ENCODE measurements around the gene ELAPOR2. TPM values are rescaled to one million over a fixed set of nuclear protein-coding genes. Genes with fewer than 3 reads are reported as not detected.

The ELAPOR2 gene
- total and polyA plus RNA-seq, 9 of the 15 experiments (the other 6 are each of a cell fraction or from before 2014, with no cell fraction given) = 9.2 to 72.0 (median 35.0) TPM

GRCh38 chr7:87028636-87029035 is 30.8 kb downstream of the ELAPOR2 start (continued):
- TF ChIP-seq CUX1 (CRISPR knock-in tag; IDR thresholded peaks at IDR 0.05) (no peak), CBX3 (IDR thresholded peaks at IDR 0.05; ENCODE audit: borderline replicate concordance in 1 of 2, low read length in 2 of 2) (peak in 1 of 2 experiments; percentile 24; a peak in 1 of 3 replicates), CEBPB (tag; IDR thresholded peaks at IDR 0.05) (no peak), KLF1 (tag; IDR thresholded peaks at IDR 0.05) (no peak), GMEB1 (CRISPR knock-in tag; IDR thresholded peaks at IDR 0.05) (no peak), ZNF561 (CRISPR knock-in tag; conservative IDR thresholded peaks at IDR 0.05) (no peak), ELF2 (CRISPR knock-in tag; IDR thresholded peaks at IDR 0.05) (no peak), THAP12 (CRISPR knock-in tag; IDR thresholded peaks at IDR 0.05) (no peak)

Data from K562 (cell line).